DND-41 (cell line): ENCODE data around the gene CLCNKB.
A peak's percentile ranks its signal among the peaks of the same experiment; 100 is the strongest.

ENCODE experiments used
- CTCF ChIP-seq: IDR thresholded peaks from 2 replicates; pipeline ENCODE4 v1.5.1; 2012; ENCODE audit warnings: borderline replicate concordance, low read length, moderate library complexity, mild to moderate bottlenecking; ENCODE audit not compliant: poor library complexity, severe bottlenecking; ENCODE audit errors: extremely low read depth
- EZH2 ChIP-seq: IDR thresholded peaks from 3 replicates; pipeline ENCODE4 v1.6.1; 2012; ENCODE audit warnings: borderline replicate concordance, low read depth, mild to moderate bottlenecking, moderate library complexity, low read length, inconsistent platforms; ENCODE audit not compliant: severe bottlenecking

- peak; percentile 92 for TF ChIP-seq CTCF
- TF ChIP-seq EZH2: no peak
Observed at GRCh38 chr1:16055613-16056520, 12.3 kb downstream of the CLCNKB start.
